Measurements from ENCODE around the gene AUNIP. TPM values are rescaled to one million over a fixed set of nuclear protein-coding genes. Genes with fewer than 3 reads are reported as not detected.

Gene AUNIP
- total RNA-seq, 4 donors from 2014 or later: not detected

- no peak for TF ChIP-seq CTCF (IDR thresholded peaks at IDR 0.05)
- ATAC-seq (ENCODE audit: low FRiP score) (no peak), DNase-seq (ENCODE audit: low spot score) (no peak)
These were observed 17.4 kb upstream of the AUNIP start for GRCh38 chr1:25876693-25877077.

- no peak for DNase-seq (ENCODE audit: low spot score)
- TF ChIP-seq CTCF (IDR thresholded peaks at IDR 0.05): no peak
These were observed 16.8 kb upstream of the AUNIP start for GRCh38 chr1:25875856-25876692.

GRCh38 chr1:25875154-25875855 is 16.0 kb upstream of the AUNIP start, which contains the start of gene PAQR7:
Gene PAQR7 (minus strand): TSS chr1:25875708. CDS start chr1:25863839, 11,869 bp downstream.
- DNase-seq (ENCODE audit: low spot score) (no peak), ATAC-seq (ENCODE audit: low FRiP score) (peak; percentile 76)
- no peak for TF ChIP-seq CTCF (IDR thresholded peaks at IDR 0.05)

More at GRCh38 chr1:25875856-25876692, 16.8 kb upstream of the AUNIP start:
- peak; percentile 84 for ATAC-seq (ENCODE audit: low FRiP score)

- DNase-seq (ENCODE audit: low spot score) (no peak), ATAC-seq (ENCODE audit: low FRiP score) (no peak)
- no peak for TF ChIP-seq CTCF (IDR thresholded peaks at IDR 0.05)
These were observed 15.4 kb upstream of the AUNIP start for GRCh38 chr1:25874635-25875153.

GRCh38 chr1:25874209-25874608 is 15.0 kb upstream of the AUNIP start:
- no peak for TF ChIP-seq CTCF (IDR thresholded peaks at IDR 0.05)
- no peak for DNase-seq (ENCODE audit: low spot score)

GRCh38 chr1:25873120-25873519 is 13.9 kb upstream of the AUNIP start:
- ATAC-seq (ENCODE audit: low FRiP score) (no peak), DNase-seq (ENCODE audit: low spot score) (no peak)
- TF ChIP-seq CTCF (IDR thresholded peaks at IDR 0.05): no peak

More at GRCh38 chr1:25874209-25874608, 15.0 kb upstream of the AUNIP start:
- no peak for ATAC-seq (ENCODE audit: low FRiP score)
